EL (cell line): ENCODE results near the gene EFNA1.

ENCODE experiments used
- DNase-seq: peaks from one replicate; pipeline ENCODE4 v3.0.0-alpha.2; 2016

Gene EFNA1

GRCh38 chr1:155127105-155127966, at the start of gene EFNA1:
Gene EFNA1 (plus strand): TSS chr1:155127876. CDS start chr1:155127978, 102 bp downstream.
- peak; percentile 33 for DNase-seq

GRCh38 chr1:155078469-155079209, 49.0 kb upstream of the EFNA1 start, which contains the start of gene EFNA3:
Gene EFNA3 (plus strand): TSS chr1:155078837. CDS start chr1:155078942, 105 bp downstream.
- DNase-seq, result peak; percentile 62

- DNase-seq, result no peak
These were observed 48.5 kb upstream of the EFNA1 start for GRCh38 chr1:155079210-155079486.

GRCh38 chr1:155079487-155080311, 48.0 kb upstream of the EFNA1 start:
- no peak for DNase-seq

GRCh38 chr1:155080312-155081228, 47.1 kb upstream of the EFNA1 start:
- no peak for DNase-seq

- DNase-seq, result no peak
These were observed 46.0 kb upstream of the EFNA1 start for GRCh38 chr1:155081472-155082300.

- DNase-seq, result no peak
These were observed 45.2 kb upstream of the EFNA1 start for GRCh38 chr1:155082301-155083051.

GRCh38 chr1:155083052-155083541, 44.6 kb upstream of the EFNA1 start:
- no peak for DNase-seq

- DNase-seq, result peak; percentile 39
These were observed 43.6 kb upstream of the EFNA1 start for GRCh38 chr1:155083865-155084721.

- peak; percentile 95 for DNase-seq
These were observed 42.8 kb upstream of the EFNA1 start for GRCh38 chr1:155084722-155085503.

GRCh38 chr1:155085504-155086127, 42.1 kb upstream of the EFNA1 start:
- peak; percentile 64 for DNase-seq

- DNase-seq, result peak; percentile 56
These were observed 41.4 kb upstream of the EFNA1 start for GRCh38 chr1:155086128-155086741.

- DNase-seq, result no peak
These were observed 40.7 kb upstream of the EFNA1 start for GRCh38 chr1:155086856-155087535.

GRCh38 chr1:155091071-155092051, 36.3 kb upstream of the EFNA1 start:
- peak; percentile 70 for DNase-seq

GRCh38 chr1:155092131-155092530, 35.5 kb upstream of the EFNA1 start:
- no peak for DNase-seq
